A549 (cell line): ENCODE data around the gene MPP7. TPM values are rescaled to one million over a fixed set of nuclear protein-coding genes. Genes with fewer than 3 reads are reported as not detected.
"Not testable (repeated sequence)": the region's sequence is repeated elsewhere in the genome, so short reads cannot be mapped to it uniquely, and the experiment has no call there.

ENCODE experiments used
- ATAC-seq, 2 experiments: fragments of 200-7000 bp in 1 of 2; fragments of >200 bp in 1 of 2; cut with Nextera tagmentation in 1 of 2; cut with Tn5 transposase in 1 of 2; 3 replicates each; pipeline versions ENCODE4 v1.8.0 to v1.9.1; 2018 to 2020; ENCODE audit warnings: mild to moderate bottlenecking in 1 of 2, moderate library complexity in 1 of 2
- CTCF ChIA-PET: fragments of 300-600 bp; sonication (Branson Sonifier 250); formaldehyde crosslinking; extraction: SDS; loops from one replicate; lab custom pipeline; 2021; ENCODE audit warnings: antibody characterized with exemption, inconsistent platforms; lab: Yijun Ruan, JAX
- POLR2A ChIA-PET: fragments of 350-600 bp; formaldehyde crosslinking; extraction: SDS; loops from one replicate; lab custom pipeline; 2021; ENCODE audit warnings: antibody characterized with exemption, inconsistent platforms; lab: Yijun Ruan, JAX
- DNase-seq, 2 experiments: peaks; one replicate each; pipeline versions ENCODE4 v3.0.0 to v3.0.0-alpha.2; 2011 to 2016; ENCODE audit warnings: low read depth in 1 of 2, low spot score in 1 of 2
- FAIRE-seq: peaks from 2 replicates; lab custom pipeline; 2011; peaks lifted over from hg19 to GRCh38; lab: Jason Lieb, UNC
- H3K27ac ChIP-seq, 2 experiments: fragments of >200 bp; sonication (Bioruptor Twin); formaldehyde crosslinking; 3 replicates each; pipeline ENCODE4 v1.5.1; 2016 to 2017
- H3K4me1 ChIP-seq: fragments of >200 bp; sonication (Bioruptor Twin); formaldehyde crosslinking; 3 replicates; pipeline ENCODE4 v1.6.1; 2016
- H3K4me2 ChIP-seq: fragments of >200 bp; sonication (Bioruptor Twin); formaldehyde crosslinking; 3 replicates; pipeline ENCODE4 v1.6.1; 2016
- H3K4me3 ChIP-seq: fragments of >200 bp; sonication (Bioruptor Twin); formaldehyde crosslinking; 3 replicates; pipeline ENCODE4 v1.5.1; 2016
- H3K9me3 ChIP-seq: fragments of >200 bp; sonication (Bioruptor Twin); formaldehyde crosslinking; 3 replicates; pipeline ENCODE4 v1.6.1; 2016
- CHD4 ChIP-seq: fragments of 200-600 bp; sonication (generic); IDR thresholded peaks from 2 replicates; pipeline ENCODE4 v1.6.1; 2016; ENCODE audit warnings: antibody characterized with exemption, mild to moderate bottlenecking, borderline replicate concordance
- EHF ChIP-seq: fragments of 250-450 bp; sonication (Bioruptor Pico); IDR thresholded peaks from 2 replicates; pipeline ENCODE4 v1.5.0; 2020; ENCODE audit warnings: mild to moderate bottlenecking
- EP300 ChIP-seq, 2 experiments: fragments of >200 bp; sonication (Bioruptor Twin); formaldehyde crosslinking; IDR thresholded peaks; 2 replicates in 1 of 2; 3 replicates in 1 of 2; pipeline ENCODE4 v1.6.1; 2016 to 2017
- ESRRA ChIP-seq: fragments of 150-350 bp; IDR thresholded peaks from 2 replicates; pipeline ENCODE4 v1.6.1; 2014; ENCODE audit warnings: mild to moderate bottlenecking, low read length, borderline replicate concordance
- GATA3 ChIP-seq: IDR thresholded peaks from 2 replicates; pipeline ENCODE4 v1.6.1; 2012; ENCODE audit warnings: borderline replicate concordance
- HEYL ChIP-seq: fragments of 250-450 bp; sonication (Bioruptor Pico); IDR thresholded peaks from 2 replicates; pipeline ENCODE4 v1.8.0; 2021; ENCODE audit warnings: mild to moderate bottlenecking, moderate library complexity
- HOXB13 ChIP-seq: fragments of 250-450 bp; sonication (Bioruptor Pico); IDR thresholded peaks from 2 replicates; pipeline ENCODE4 v1.5.0; 2020; ENCODE audit warnings: low read depth, mild to moderate bottlenecking, moderate library complexity
- JUN ChIP-seq, 2 experiments: fragments of >200 bp; sonication (Bioruptor Twin); formaldehyde crosslinking; IDR thresholded peaks; 2 replicates in 1 of 2; 3 replicates in 1 of 2; pipeline ENCODE4 v1.6.1; 2016 to 2017
- MAFK ChIP-seq: fragments of 450-650 bp; IDR thresholded peaks from 2 replicates; pipeline ENCODE4 v1.6.1; 2014; ENCODE audit not compliant: partially characterized antibody
- MAZ ChIP-seq: fragments of 150-350 bp; IDR thresholded peaks from 2 replicates; pipeline ENCODE4 v1.6.1; 2014; ENCODE audit warnings: antibody characterized with exemption, low read depth, low read length, borderline replicate concordance
- MYC ChIP-seq: IDR thresholded peaks from 2 replicates; pipeline ENCODE4 v1.6.1; 2012; ENCODE audit warnings: mild to moderate bottlenecking, inconsistent platforms, low read length, improper control_type of control experiment, borderline replicate concordance
- NR3C1 ChIP-seq: fragments of >200 bp; sonication (Bioruptor Twin); formaldehyde crosslinking; IDR thresholded peaks from 3 replicates; pipeline ENCODE4 v1.6.1; 2017
- PBX3 ChIP-seq: IDR thresholded peaks from 2 replicates; pipeline ENCODE4 v1.6.1; 2012
- POLR2A ChIP-seq: IDR thresholded peaks from 2 replicates; pipeline ENCODE4 v1.6.1; 2012; ENCODE audit warnings: mild to moderate bottlenecking, low read length
- RFX5 ChIP-seq: fragments of 450-650 bp; IDR thresholded peaks from 2 replicates; pipeline ENCODE4 v1.7.1; 2014; ENCODE audit warnings: antibody characterized with exemption, mild to moderate bottlenecking, moderate library complexity
- SREBF2 ChIP-seq: fragments of 450-650 bp; IDR thresholded peaks from 2 replicates; pipeline ENCODE4 v1.6.1; 2014; ENCODE audit warnings: mild to moderate bottlenecking, moderate library complexity
- ZC3H11A ChIP-seq: fragments of 450-650 bp; IDR thresholded peaks from 2 replicates; pipeline ENCODE4 v1.6.1; 2014; ENCODE audit warnings: antibody characterized with exemption, mild to moderate bottlenecking
- ZNF302 ChIP-seq: fragments of 250-450 bp; sonication (Bioruptor Pico); IDR thresholded peaks from 2 replicates; pipeline ENCODE4 v1.9.0; 2021; ENCODE audit warnings: inconsistent platforms, mild to moderate bottlenecking, moderate library complexity
- WGBS: methylation state at CpG from one replicate; pipeline ENCODE4 v1.1.6; 2017; ENCODE audit errors: missing lambda C conversion rate; 5-methylcytosine and 5-hydroxymethylcytosine counted together
- polyA plus RNA-seq, 4 experiments: library from polyadenylated mRNA; depleted of rRNA in 3 of 4; stranded (reverse); fragments of >200 nt; fragmentation: RNase III in 1 of 4; extraction: RNeasy Plus Mini Kit Qiagen cat#74134 plus additional on column Dnase treatment in 1 of 4; gene quantifications; 2 replicates in 3 of 4; 3 replicates in 1 of 4; pipeline ENCODE4 v1.2.3, GENCODE V29; 2011 to 2017
- TF ChIP-seq, protein P1 (sequence below): fragments of >200 bp; sonication (Bioruptor Twin); formaldehyde crosslinking; IDR thresholded peaks from 3 replicates; pipeline ENCODE4 v1.5.1; 2016
- TF ChIP-seq, protein P2 (sequence below): fragments of 150-350 bp; IDR thresholded peaks from 2 replicates; pipeline ENCODE4 v1.6.1; 2014; ENCODE audit warnings: low read depth, mild to moderate bottlenecking, low read length

MPP7 gene
- polyA plus RNA-seq, 2 of the 4 experiments (the other 2 are of a cell fraction), result 0.06 to 0.23 TPM

GRCh38 chr10:28326516-28327490 is 23.9 kb upstream of the MPP7 start (continued):
- TF ChIP-seq, protein P1, sequence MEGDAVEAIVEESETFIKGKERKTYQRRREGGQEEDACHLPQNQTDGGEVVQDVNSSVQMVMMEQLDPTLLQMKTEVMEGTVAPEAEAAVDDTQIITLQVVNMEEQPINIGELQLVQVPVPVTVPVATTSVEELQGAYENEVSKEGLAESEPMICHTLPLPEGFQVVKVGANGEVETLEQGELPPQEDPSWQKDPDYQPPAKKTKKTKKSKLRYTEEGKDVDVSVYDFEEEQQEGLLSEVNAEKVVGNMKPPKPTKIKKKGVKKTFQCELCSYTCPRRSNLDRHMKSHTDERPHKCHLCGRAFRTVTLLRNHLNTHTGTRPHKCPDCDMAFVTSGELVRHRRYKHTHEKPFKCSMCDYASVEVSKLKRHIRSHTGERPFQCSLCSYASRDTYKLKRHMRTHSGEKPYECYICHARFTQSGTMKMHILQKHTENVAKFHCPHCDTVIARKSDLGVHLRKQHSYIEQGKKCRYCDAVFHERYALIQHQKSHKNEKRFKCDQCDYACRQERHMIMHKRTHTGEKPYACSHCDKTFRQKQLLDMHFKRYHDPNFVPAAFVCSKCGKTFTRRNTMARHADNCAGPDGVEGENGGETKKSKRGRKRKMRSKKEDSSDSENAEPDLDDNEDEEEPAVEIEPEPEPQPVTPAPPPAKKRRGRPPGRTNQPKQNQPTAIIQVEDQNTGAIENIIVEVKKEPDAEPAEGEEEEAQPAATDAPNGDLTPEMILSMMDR, result no peak
- TF ChIP-seq JUN (IDR thresholded peaks at IDR 0.05), result no peak

- H3K4me3 ChIP-seq, result no peak overlapping the region
- H3K4me1 ChIP-seq, result no peaks in the 10 kb centered on the region
- DNase-seq, result no peak
- no peak for TF ChIP-seq NR3C1
- TF ChIP-seq GATA3, result no peak
- TF ChIP-seq HEYL (CRISPR knock-in tag), result no peak
- TF ChIP-seq, protein P2, sequence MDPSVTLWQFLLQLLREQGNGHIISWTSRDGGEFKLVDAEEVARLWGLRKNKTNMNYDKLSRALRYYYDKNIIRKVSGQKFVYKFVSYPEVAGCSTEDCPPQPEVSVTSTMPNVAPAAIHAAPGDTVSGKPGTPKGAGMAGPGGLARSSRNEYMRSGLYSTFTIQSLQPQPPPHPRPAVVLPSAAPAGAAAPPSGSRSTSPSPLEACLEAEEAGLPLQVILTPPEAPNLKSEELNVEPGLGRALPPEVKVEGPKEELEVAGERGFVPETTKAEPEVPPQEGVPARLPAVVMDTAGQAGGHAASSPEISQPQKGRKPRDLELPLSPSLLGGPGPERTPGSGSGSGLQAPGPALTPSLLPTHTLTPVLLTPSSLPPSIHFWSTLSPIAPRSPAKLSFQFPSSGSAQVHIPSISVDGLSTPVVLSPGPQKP, result no peak
- no peak for TF ChIP-seq ESRRA
- no peak for TF ChIP-seq PBX3
- no peak for TF ChIP-seq JUN (IDR thresholded peaks at IDR 0.05)
- no peak for TF ChIP-seq ZNF302 (CRISPR knock-in tag)
- no peak for TF ChIP-seq MAFK
- no peak for TF ChIP-seq EHF (CRISPR knock-in tag)
- TF ChIP-seq SREBF2, result no peak
- TF ChIP-seq HOXB13, result no peak
- no peak for TF ChIP-seq MYC
- no peak for TF ChIP-seq MAZ
- TF ChIP-seq CHD4, result no peak
- no peak for TF ChIP-seq RFX5
- TF ChIP-seq, all 56 proteins: peak for 0
- ATAC-seq (no peak), FAIRE-seq (no peak)
- H3K27ac ChIP-seq, result no peak overlapping the region
- WGBS, result 53% methylated on average over 4 of the region's 4 CpGs
- no peak overlapping the region for H3K4me2 ChIP-seq
- ChIA-PET CTCF (interaction anchor here (0.6 to 1.5 kb wide), 3 partner anchors 11 to 555 kb away, joined by 3 to 6 read pairs (median 3); no protein-coding TSS in a partner anchor), POLR2A (no interaction called here)
- H3K9me3 ChIP-seq, result no peaks in the 10 kb centered on the region
These were observed 17.9 kb upstream of the MPP7 start for GRCh38 chr10:28320799-28321198.

- CTCF ChIA-PET, result interaction anchor here (1.5 kb wide), 1 partner anchor 74 kb away, joined by 6 read pairs; no protein-coding TSS in a partner anchor
These were observed 17.2 kb upstream of the MPP7 start for GRCh38 chr10:28320090-28320489.

GRCh38 chr10:28319061-28319460 is 16.2 kb upstream of the MPP7 start:
- H3K27ac ChIP-seq, POLR2A ChIA-PET, H3K4me2 ChIP-seq, H3K9me3 ChIP-seq, H3K4me1 ChIP-seq, CTCF ChIA-PET, FAIRE-seq, ATAC-seq, DNase-seq, H3K4me3 ChIP-seq: not testable (repeated sequence)

More at GRCh38 chr10:28320090-28320489, 17.2 kb upstream of the MPP7 start:
- no peak for ATAC-seq
- TF ChIP-seq ZC3H11A (no peak), POLR2A (no peak), JUN (IDR thresholded peaks at IDR 0.05) (no peak), MAZ (no peak), ESRRA (no peak), EP300 (IDR thresholded peaks at IDR 0.05) (no peak)
- FAIRE-seq, result no peak
- Histone ChIP-seq H3K27ac (no peak overlapping the region), H3K4me2 (no peak overlapping the region), H3K4me1 (no peaks in the 10 kb centered on the region), H3K4me3 (no peak overlapping the region), H3K9me3 (no peaks in the 10 kb centered on the region)
- no peak for DNase-seq
- 28% methylated on average over 3 of the region's 3 CpGs for WGBS
- POLR2A ChIA-PET, result no interaction called here
